Measurements from ENCODE around the gene NDOR1. TPM values are rescaled to one million over a fixed set of nuclear protein-coding genes. Genes with fewer than 3 reads are reported as not detected.

Gene NDOR1
- total and polyA plus RNA-seq, 2 of the 8 experiments (the other 6 are each of a cell fraction or from before 2014, with no cell fraction given) = 25.7 to 32.3 TPM

DNA sequence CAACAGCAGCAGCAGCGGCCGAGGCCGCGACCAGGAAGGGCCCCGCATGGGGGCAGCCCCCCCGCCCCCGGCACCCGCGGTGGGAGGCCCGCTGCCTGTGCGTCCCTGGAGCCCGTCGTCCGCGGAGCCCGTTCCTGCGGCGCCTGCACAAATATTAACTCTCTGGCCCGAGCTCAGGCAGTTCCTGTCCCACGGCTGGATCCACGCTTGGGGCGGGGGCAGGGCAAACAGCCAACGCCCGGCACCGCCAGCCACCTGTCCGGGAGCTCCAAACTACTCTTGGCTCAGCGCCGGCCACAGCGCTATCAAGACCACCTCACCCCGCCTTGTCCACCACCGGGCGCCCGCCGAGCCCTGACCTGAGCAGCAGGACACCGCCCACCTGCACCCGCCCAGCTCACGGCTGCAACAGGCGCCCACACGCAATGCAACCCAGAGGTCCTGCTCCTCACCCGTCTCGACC, 35.6 kb upstream of the NDOR1 start, which contains the start of gene LRRC26:
TSS of gene LRRC26 (minus strand) at position 156 of the 463 bp plus-strand sequence. CDS start at position 48, 108 bp downstream.
- Histone ChIP-seq H2BK120ac (replicated peaks; ENCODE audit: low read depth, low read length) (no peak within 1 kb of the TSS), H3K9me3 (ENCODE audit: insufficient read depth in 2 of 2, low read depth in 1 of 2, low read length in 1 of 2) (no peaks in the 10 kb centered on the region), H2AK5ac (ENCODE audit: low read depth, low read length) (no peak within 1 kb of the TSS), H3K4me3 (ENCODE audit: extremely low read depth in 1 of 4, insufficient read depth in 2 of 4, low read depth in 3 of 4, low read length in 4 of 4) (peak within 1 kb of the TSS; percentile 35 to 65 (median 49)), H3K36me3 (ENCODE audit: control insufficient read depth in 2 of 4, insufficient read depth in 4 of 4, low read length in 3 of 4) (no peaks in the 10 kb centered on the region; a peak in 1 of 8 replicates), H3K14ac (ENCODE audit: insufficient read length) (no peak within 1 kb of the TSS), H3K4ac (replicated peaks; ENCODE audit: insufficient read length, low read depth, low read length) (no peak within 1 kb of the TSS), H3K4me1 (replicated peaks in 1 of 4; ENCODE audit: control insufficient read depth in 3 of 4, insufficient read depth in 4 of 4, low read length in 3 of 4) (peaks cover 0 to 17% (median 11%) of the 10 kb centered on the region in 4 experiments; a peak in 6 of 7 replicates), H4K91ac (replicated peaks; ENCODE audit: insufficient read length, low read length) (peak within 1 kb of the TSS; percentile 74), H2BK20ac (ENCODE audit: low read length) (no peak within 1 kb of the TSS), H2AFZ (ENCODE audit: low read length) (peak within 1 kb of the TSS; percentile 73; the same call in 1 of the 2 replicates), H2BK5ac (ENCODE audit: low read depth, low read length) (no peak within 1 kb of the TSS), H4K20me1 (replicated peaks in 1 of 2; ENCODE audit: control insufficient read depth in 1 of 2, insufficient read depth in 2 of 2, low read length in 2 of 2) (peaks cover 0 to 8% of the 10 kb centered on the region in 2 experiments), H2BK15ac (ENCODE audit: low read length) (peak within 1 kb of the TSS; percentile 88; the same call in 1 of the 2 replicates), H3K79me2 (ENCODE audit: control insufficient read depth in 1 of 2, insufficient read depth in 2 of 2, low read length in 2 of 2) (no peaks in the 10 kb centered on the region), H3K18ac (ENCODE audit: extremely low read depth, low read length) (peak within 1 kb of the TSS; percentile 78), H4K5ac (ENCODE audit: insufficient read length, low read depth, low read length) (no peak within 1 kb of the TSS), H3K23ac (ENCODE audit: insufficient read length) (no peak within 1 kb of the TSS), H4K8ac (ENCODE audit: extremely low read depth, insufficient read depth, low read length) (peak within 1 kb of the TSS; percentile 51; the same call in 1 of the 2 replicates), H3K9ac (replicated peaks in 1 of 4; ENCODE audit: extremely low read depth in 1 of 4, low read depth in 3 of 4, low read length in 3 of 4) (peak within 1 kb of the TSS in 1 of 4 experiments; percentile 50; a peak in 1 of 7 replicates), H3K23me2 (ENCODE audit: low read depth, low read length) (peaks cover 15% of the 10 kb centered on the region; the same call in 1 of the 2 replicates), H3K27me3 (replicated peaks in 1 of 4; ENCODE audit: control insufficient read depth in 3 of 4, extremely low read depth in 1 of 4, insufficient read depth in 3 of 4, low read length in 3 of 4) (peaks cover 36 to 76% (median 63%) of the 10 kb centered on the region in 4 experiments), H3K27ac (ENCODE audit: low read depth, low read length) (no peak within 1 kb of the TSS), H3K79me1 (ENCODE audit: low read depth, low read length) (no peaks in the 10 kb centered on the region), H3K56ac (replicated peaks; ENCODE audit: insufficient read length, low read depth, low read length) (no peak within 1 kb of the TSS), H3K4me2 (ENCODE audit: insufficient read depth in 1 of 2, low read depth in 2 of 2, low read length in 2 of 2) (peak within 1 kb of the TSS; percentile 68 to 96), H2BK12ac (ENCODE audit: low read depth, low read length) (peak within 1 kb of the TSS; percentile 39; the same call in 1 of the 2 replicates)
- FAIRE-seq = no peak
- ChIA-PET CTCF (ENCODE audit: partially characterized antibody) (interaction anchor here (0.8 to 4.3 kb wide), 10 partner anchors 12 to 67 kb away, joined by 3 to 29 read pairs (median 4); partner anchors contain the start of genes ANAPC2, RNF224 and SSNA1), POLR2A (ENCODE audit: partially characterized antibody) (interaction anchor here (1.4 to 3.0 kb wide), 5 partner anchors 13 to 70 kb away, joined by 4 to 14 read pairs (median 7); partner anchors contain the start of gene TUBB4B)
- 30% methylated on average over 33 of the region's 41 CpGs; no CpG with 5 or more reads in 1 of the 2 experiments for WGBS, 2 experiments (ENCODE audit: extremely low coverage in 1 of 2, insufficient coverage in 1 of 2, insufficient read length in 1 of 2, insufficient replicate concordance in 2 of 2, low coverage in 1 of 2, low lambda C conversion rate in 2 of 2, missing lambda C conversion rate in 1 of 2)
- DNase-seq (ENCODE audit: low read depth in 1 of 2, low spot score in 2 of 2) = no peak
- TF ChIP-seq ASH2L (IDR thresholded peaks at IDR 0.05; ENCODE audit: low read length) (no peak), CTBP2 (IDR thresholded peaks at IDR 0.05; ENCODE audit: borderline replicate concordance, insufficient read depth, insufficient read length, low read length) (no peak), BACH1 (IDR thresholded peaks at IDR 0.05; ENCODE audit: low read length) (no peak), RBBP5 (IDR thresholded peaks at IDR 0.05; ENCODE audit: borderline replicate concordance, low read depth, low read length) (no peak), MAFK (IDR thresholded peaks at IDR 0.05; ENCODE audit: low read depth, low read length) (no peak), ZNF274 (IDR thresholded peaks at IDR 0.05; ENCODE audit: borderline replicate concordance, extremely low read depth, low read length) (no peak), POLR2AphosphoS5 (IDR thresholded peaks at IDR 0.05; ENCODE audit: low read depth, low read length) (no peak)

Data from H1 (cell line).